Tracheal epithelial cell (primary cell): ENCODE measurements around the gene KRTAP20-4. TPM values are rescaled to one million over a fixed set of nuclear protein-coding genes. Genes with fewer than 3 reads are reported as not detected.

Source experiments
- total RNA-seq: library from RNA; depleted of rRNA; stranded (reverse); fragments of >200 nt; gene quantifications from 2 replicates; pipeline ENCODE4 v1.2.1, GENCODE V29; 2014

Gene KRTAP20-4
- not detected in 2 replicates for total RNA-seq

DNA sequence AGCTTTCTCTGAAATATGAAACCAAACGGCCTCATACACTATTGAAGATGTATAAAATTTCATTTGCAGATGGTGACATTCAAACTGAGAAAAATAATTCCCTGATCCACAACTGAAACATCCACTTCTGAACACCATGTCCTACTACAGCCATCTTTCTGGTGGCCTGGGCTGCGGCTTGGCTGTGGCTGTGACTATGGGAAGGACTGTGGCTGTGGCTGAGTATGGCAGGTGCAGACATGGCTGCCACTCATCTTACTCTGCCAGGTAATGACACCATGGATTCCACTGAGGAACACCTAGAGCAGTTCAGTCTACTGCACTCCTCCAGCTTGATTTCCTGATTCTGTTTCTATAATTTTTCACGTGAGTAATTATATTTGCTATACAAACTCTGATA lies at the start of gene KRTAP20-4:
Gene KRTAP20-4 (plus strand): TSS at position 106 of the 400 bp plus-strand sequence.

GRCh38 chr21:30590297-30590696 lies 30.1 kb upstream of the KRTAP20-4 start, which contains the start of gene KRTAP22-2:
Gene KRTAP22-2, minus strand, starts transcription at chr21:30590397.

DNA sequence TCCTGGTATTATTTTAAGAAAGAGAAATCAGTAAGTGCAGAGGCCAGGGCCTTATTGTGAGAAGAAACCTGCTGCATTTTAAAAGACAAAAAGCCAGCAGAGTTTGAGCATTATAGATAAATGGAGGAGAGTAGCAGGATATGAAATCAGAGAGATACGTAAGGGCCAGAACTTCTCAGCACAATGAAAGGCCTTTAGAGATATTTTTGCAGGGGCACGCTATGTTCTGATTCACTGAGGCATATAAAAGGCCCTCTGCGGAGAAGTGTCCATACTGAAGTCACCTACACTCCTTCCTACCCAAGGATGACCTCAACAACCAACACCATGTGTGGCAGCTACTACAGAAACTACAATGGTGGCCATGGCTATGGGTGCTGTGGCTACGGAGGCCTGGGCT lies 28.3 kb upstream of the KRTAP20-4 start, which contains the start of gene KRTAP6-3:
Gene KRTAP6-3 (plus strand): TSS at position 301 of the 400 bp plus-strand sequence. CDS start 6 bp downstream, at position 307.

DNA sequence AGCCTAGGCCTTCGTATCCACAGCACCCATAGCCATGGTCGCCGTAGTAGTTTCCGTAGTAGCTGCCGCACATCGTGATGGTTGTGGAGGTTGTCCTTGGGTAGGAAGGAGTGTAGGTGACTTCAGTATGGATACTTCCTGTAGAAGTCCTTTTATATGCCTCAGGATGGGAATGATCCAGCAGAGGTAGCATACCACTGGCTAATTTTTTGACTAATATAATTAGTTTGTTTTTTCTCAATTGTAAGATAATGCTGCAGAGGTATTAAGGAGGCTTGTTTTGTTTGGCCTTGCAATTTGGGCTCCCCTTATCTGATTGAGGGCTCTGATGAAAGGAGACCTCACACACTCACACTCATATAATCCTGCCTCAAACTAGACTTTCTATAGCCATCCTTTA lies 21.6 kb upstream of the KRTAP20-4 start, which contains the start of gene KRTAP6-2:
Gene KRTAP6-2 (minus strand): TSS at position 101 of the 400 bp plus-strand sequence. CDS start 28 bp downstream, at position 73.

GRCh38 chr21:30600787-30601186 lies 19.6 kb upstream of the KRTAP20-4 start, which contains the start of gene KRTAP22-1:
Gene KRTAP22-1, plus strand, starts transcription at chr21:30601087.

DNA sequence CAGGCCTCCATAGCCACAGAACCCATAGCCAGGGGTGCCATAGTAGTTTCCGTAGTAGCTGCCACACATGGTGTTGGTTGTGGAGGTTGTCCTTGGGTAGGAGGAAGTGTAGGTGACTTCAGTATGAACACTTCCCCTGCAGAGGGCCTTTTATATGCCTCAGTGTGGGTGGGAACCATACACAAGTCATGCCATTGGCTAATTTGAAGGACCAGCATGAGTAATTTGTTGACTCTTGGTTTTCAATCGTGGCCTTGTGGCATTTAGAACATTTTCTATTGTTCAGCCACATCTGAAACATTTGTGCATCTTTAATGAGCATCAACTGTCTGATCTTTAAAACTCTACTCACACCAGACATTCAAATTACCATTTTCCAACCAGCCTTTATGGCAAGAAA lies 6.6 kb upstream of the KRTAP20-4 start, which contains the start of gene KRTAP6-1:
Gene KRTAP6-1 (minus strand): TSS at position 95 of the 400 bp plus-strand sequence. CDS start 26 bp downstream, at position 69.

GRCh38 chr21:30616125-30616524 lies 4.3 kb upstream of the KRTAP20-4 start, which contains the start of gene KRTAP20-1:
Gene KRTAP20-1, plus strand, starts transcription at chr21:30616425. Its CDS starts 30 bp downstream, at chr21:30616455.

DNA sequence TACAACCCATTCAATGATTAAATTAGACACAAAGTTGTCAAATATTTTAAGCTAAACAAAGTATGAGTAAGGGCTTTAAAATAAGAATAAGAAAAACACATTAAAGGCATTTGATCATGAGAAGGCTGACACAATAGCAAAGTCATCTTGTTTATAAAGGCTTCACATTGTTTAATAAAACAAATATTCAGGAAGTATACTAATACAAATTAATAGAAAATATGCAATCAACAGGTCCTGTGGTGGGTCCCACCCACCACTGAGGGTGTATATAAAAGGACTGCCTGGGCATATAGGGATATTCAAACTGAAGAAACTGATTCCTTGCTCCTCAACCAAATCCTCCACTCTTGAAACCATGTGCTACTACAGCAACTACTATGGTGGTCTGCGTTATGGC lies 14.5 kb downstream of the KRTAP20-4 start, which contains the start of gene KRTAP20-2:
Gene KRTAP20-2 (plus strand): TSS at position 301 of the 400 bp plus-strand sequence. CDS start 58 bp downstream, at position 359.

DNA sequence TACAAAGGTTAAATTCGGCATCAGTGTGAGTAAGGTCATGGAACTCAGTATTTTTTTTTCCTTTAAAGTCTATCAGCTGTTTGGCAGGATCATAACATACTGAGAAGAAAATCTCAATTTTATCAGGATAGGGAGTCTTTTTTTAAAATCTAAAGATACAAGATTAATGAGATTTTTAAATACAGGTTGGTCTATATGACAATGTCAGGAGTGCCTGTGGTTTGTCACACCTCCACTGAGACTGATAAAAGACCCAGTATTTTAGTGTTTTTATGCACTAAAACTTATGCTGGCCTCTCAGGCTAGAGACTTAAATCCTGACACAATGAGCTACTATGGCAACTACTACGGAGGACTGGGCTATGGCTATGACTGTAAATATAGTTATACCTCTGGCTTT lies 22.1 kb downstream of the KRTAP20-4 start, which contains the start of gene KRTAP20-3:
Gene KRTAP20-3 (plus strand): TSS at position 301 of the 400 bp plus-strand sequence.

Other genes with a start within 250 kb of the KRTAP20-4 start
- not detected in 2 replicates for gene KRTAP13-2, start 248.4 kb upstream of the KRTAP20-4 start, total RNA-seq
- not detected in 2 replicates for gene KRTAP13-1, start 224.6 kb upstream of the KRTAP20-4 start, total RNA-seq
- gene KRTAP13-3, start 194.7 kb upstream of the KRTAP20-4 start, total RNA-seq: not detected in 2 replicates
- gene KRTAP13-4, start 190.4 kb upstream of the KRTAP20-4 start, total RNA-seq: not detected in 2 replicates
- gene KRTAP15-1, start 180.4 kb upstream of the KRTAP20-4 start, total RNA-seq: not detected in 2 replicates
- 0.24 TPM in 1 of 2 replicates, not detected in the other for gene KRTAP19-1, start 140.3 kb upstream of the KRTAP20-4 start, total RNA-seq
- not detected in 2 replicates for gene KRTAP19-2, start 133.2 kb upstream of the KRTAP20-4 start, total RNA-seq
- gene KRTAP19-3, start 128.6 kb upstream of the KRTAP20-4 start, total RNA-seq: not detected in 2 replicates
- not detected in 2 replicates for gene KRTAP19-4, start 123.5 kb upstream of the KRTAP20-4 start, total RNA-seq
- gene KRTAP19-5, start 118.5 kb upstream of the KRTAP20-4 start, total RNA-seq: not detected in 2 replicates
- gene KRTAP19-6, start 78.8 kb upstream of the KRTAP20-4 start, total RNA-seq: not detected in 2 replicates
- gene KRTAP19-7, start 59.3 kb upstream of the KRTAP20-4 start, total RNA-seq: not detected in 2 replicates
- gene KRTAP22-2, start 30.2 kb upstream of the KRTAP20-4 start, total RNA-seq: not detected in 2 replicates
- not detected in 2 replicates for gene KRTAP6-3, start 28.2 kb upstream of the KRTAP20-4 start, total RNA-seq
- not detected in 2 replicates for gene KRTAP6-2, start 21.7 kb upstream of the KRTAP20-4 start, total RNA-seq
- gene KRTAP22-1, start 19.5 kb upstream of the KRTAP20-4 start, total RNA-seq: not detected in 2 replicates
- not detected in 2 replicates for gene KRTAP6-1, start 6.7 kb upstream of the KRTAP20-4 start, total RNA-seq
- gene KRTAP20-1, start 4.2 kb upstream of the KRTAP20-4 start, total RNA-seq: not detected in 2 replicates
- not detected in 2 replicates for gene KRTAP20-2, start 14.6 kb downstream of the KRTAP20-4 start, total RNA-seq
- not detected in 2 replicates for gene KRTAP20-3, start 22.2 kb downstream of the KRTAP20-4 start, total RNA-seq
- gene KRTAP21-3, start 98.2 kb downstream of the KRTAP20-4 start, total RNA-seq: not detected in 2 replicates
- not detected in 2 replicates for gene KRTAP21-2, start 126.6 kb downstream of the KRTAP20-4 start, total RNA-seq
- gene KRTAP21-1, start 134.8 kb downstream of the KRTAP20-4 start, total RNA-seq: not detected in 2 replicates
- gene KRTAP8-1, start 192.6 kb downstream of the KRTAP20-4 start, total RNA-seq: not detected in 2 replicates
- gene KRTAP7-1, start 209.1 kb downstream of the KRTAP20-4 start, total RNA-seq: not detected in 2 replicates